GM11168 (cell line): ENCODE data around the gene ATP8A2.
"Not testable (repeated sequence)": the region's sequence is repeated elsewhere in the genome, so short reads cannot be mapped to it uniquely, and the experiment has no call there.

Source experiments
- in situ Hi-C: fragments of 300-500 bp; cut with MboI; formaldehyde crosslinking; loops from one replicate; pipeline ENCODE4 v1.12.0; 2022; ENCODE audit warnings: low sequenced_read_pairs; ENCODE audit not compliant: unreplicated experiment

The ATP8A2 gene

GRCh38 chr13:25371875-25372283, at the start of gene ATP8A2:
Gene ATP8A2, plus strand, starts transcription at chr13:25371974. Its CDS starts 239 bp downstream, at chr13:25372213.
- in situ Hi-C loops: no loop called here

GRCh38 chr13:25324100-25324499, 47.7 kb upstream of the ATP8A2 start:
- in situ Hi-C loops: no loop called here

GRCh38 chr13:25329706-25330105, 42.1 kb upstream of the ATP8A2 start:
- in situ Hi-C loops: no loop called here

GRCh38 chr13:25330541-25330940, 41.2 kb upstream of the ATP8A2 start:
- in situ Hi-C loops: no loop called here

GRCh38 chr13:25335856-25336255, 35.9 kb upstream of the ATP8A2 start:
- in situ Hi-C loops: no loop called here

- in situ Hi-C loops: no loop called here
Measured at GRCh38 chr13:25345576-25345975, 26.2 kb upstream of the ATP8A2 start.

GRCh38 chr13:25347151-25347550, 24.6 kb upstream of the ATP8A2 start:
- in situ Hi-C loops: no loop called here

GRCh38 chr13:25351404-25351803, 20.4 kb upstream of the ATP8A2 start:
- in situ Hi-C loops: no loop called here

- in situ Hi-C loops: no loop called here
Measured at GRCh38 chr13:25352230-25352629, 19.5 kb upstream of the ATP8A2 start.

GRCh38 chr13:25352806-25353205, 19.0 kb upstream of the ATP8A2 start:
- in situ Hi-C loops: no loop called here

- in situ Hi-C loops: no loop called here
Measured at GRCh38 chr13:25353344-25353743, 18.4 kb upstream of the ATP8A2 start.

- in situ Hi-C loops: no loop called here
Measured at GRCh38 chr13:25354377-25354776, 17.4 kb upstream of the ATP8A2 start.

GRCh38 chr13:25360443-25360842, 11.3 kb upstream of the ATP8A2 start:
- in situ Hi-C loops: not testable (repeated sequence)

GRCh38 chr13:25365720-25366235, 6.0 kb upstream of the ATP8A2 start:
- in situ Hi-C loops: no loop called here

- in situ Hi-C loops: no loop called here
Measured at GRCh38 chr13:25371158-25371874, 458 bp upstream of the ATP8A2 start.

- in situ Hi-C loops: no loop called here
Measured at GRCh38 chr13:25372284-25373081, 709 bp downstream of the ATP8A2 start.

GRCh38 chr13:25375727-25376358, 4.1 kb downstream of the ATP8A2 start:
- in situ Hi-C loops: no loop called here

GRCh38 chr13:25377244-25377962, 5.6 kb downstream of the ATP8A2 start:
- in situ Hi-C loops: no loop called here

GRCh38 chr13:25378528-25378927, 6.8 kb downstream of the ATP8A2 start:
- in situ Hi-C loops: no loop called here

- in situ Hi-C loops: no loop called here
Measured at GRCh38 chr13:25379011-25379410, 7.2 kb downstream of the ATP8A2 start.
